HL-60 (cell line): ENCODE results near the gene IZUMO1.

ENCODE experiments used
- DNase-seq, 2 experiments: peaks; one replicate each; pipeline ENCODE4 v3.0.0-alpha.2; 2010 to 2020; ENCODE audit warnings: low read depth in 1 of 2, low spot score in 1 of 2
- H3K27ac ChIP-seq: fragments of 250-450 bp; sonication (Bioruptor Pico); replicated peaks from 2 replicates; pipeline ENCODE4 v1.5.1; 2020; ENCODE audit warnings: mild to moderate bottlenecking, moderate library complexity
- H3K27me3 ChIP-seq: fragments of 250-450 bp; sonication (Bioruptor Pico); 2 replicates; pipeline ENCODE4 v1.5.1; 2021; ENCODE audit warnings: mild to moderate bottlenecking, moderate library complexity; ENCODE audit not compliant: insufficient read depth, poor library complexity, severe bottlenecking
- H3K4me3 ChIP-seq: replicated peaks from 2 replicates; pipeline ENCODE4 v1.5.1; 2011; ENCODE audit warnings: mild to moderate bottlenecking, control low read depth, low read length; ENCODE audit not compliant: insufficient read depth
- GABPA ChIP-seq: IDR thresholded peaks from 2 replicates; pipeline ENCODE4 v1.6.1; 2012; ENCODE audit warnings: low read depth
- POLR2AphosphoS5 ChIP-seq: IDR thresholded peaks from 2 replicates; pipeline ENCODE4 v1.6.1; 2012; ENCODE audit warnings: low read depth
- SPI1 ChIP-seq: IDR thresholded peaks from 2 replicates; pipeline ENCODE4 v1.6.1; 2012; ENCODE audit warnings: low read depth, mild to moderate bottlenecking, borderline replicate concordance
- TF ChIP-seq, protein P1 (sequence below): IDR thresholded peaks from one replicate; pipeline ENCODE4 v1.5.1; 2011; ENCODE audit warnings: low read length, control low read depth, inconsistent platforms; ENCODE audit not compliant: insufficient read depth
- TF ChIP-seq, protein P2 (sequence below): IDR thresholded peaks from 2 replicates; pipeline ENCODE4 v1.6.1; 2012; ENCODE audit warnings: low read depth; ENCODE audit not compliant: insufficient replicate concordance

The IZUMO1 gene

DNA sequence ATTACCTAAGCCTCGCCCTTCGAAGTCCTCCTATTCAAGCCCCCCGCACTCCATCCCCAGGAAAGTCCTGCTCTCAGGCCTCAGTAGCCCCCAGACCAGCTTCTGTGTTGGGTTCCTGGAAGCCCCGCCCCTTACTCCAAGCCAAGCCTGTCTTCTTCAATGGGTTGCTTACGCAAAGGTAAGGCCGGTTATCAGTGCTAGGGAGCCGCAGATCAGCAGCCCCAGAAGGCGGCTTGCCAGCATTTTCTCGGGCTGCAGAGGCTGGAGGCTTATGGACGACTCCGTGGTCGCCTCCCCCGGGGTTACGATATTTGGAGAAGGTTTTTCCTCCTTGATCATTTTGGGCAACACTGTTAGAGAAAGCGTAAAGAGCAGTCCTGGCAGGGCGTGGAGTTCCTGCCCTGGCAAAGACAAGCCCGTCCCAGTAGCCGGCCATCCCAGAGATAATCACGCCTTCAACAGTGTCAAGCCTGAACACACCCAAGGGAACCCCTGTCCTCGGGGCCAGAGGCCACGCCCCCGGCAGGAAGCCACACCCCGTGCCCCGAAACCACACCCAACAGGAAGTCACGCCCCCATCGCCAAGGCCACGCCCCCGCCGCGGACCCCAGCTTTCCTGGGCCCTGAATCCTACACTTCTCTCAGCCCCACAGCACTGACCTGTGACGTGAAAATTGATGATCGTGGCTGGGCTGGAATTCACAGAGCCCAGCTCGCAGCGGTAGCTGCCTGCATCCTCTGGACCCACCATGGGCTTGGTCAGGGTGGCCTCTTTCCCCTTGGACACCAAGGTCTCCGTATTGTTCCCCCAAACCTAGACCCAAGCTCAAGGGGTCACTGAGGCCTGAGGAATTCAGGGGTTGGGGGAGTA is 5.3 kb downstream of the IZUMO1 start:
- no peak for DNase-seq

DNA sequence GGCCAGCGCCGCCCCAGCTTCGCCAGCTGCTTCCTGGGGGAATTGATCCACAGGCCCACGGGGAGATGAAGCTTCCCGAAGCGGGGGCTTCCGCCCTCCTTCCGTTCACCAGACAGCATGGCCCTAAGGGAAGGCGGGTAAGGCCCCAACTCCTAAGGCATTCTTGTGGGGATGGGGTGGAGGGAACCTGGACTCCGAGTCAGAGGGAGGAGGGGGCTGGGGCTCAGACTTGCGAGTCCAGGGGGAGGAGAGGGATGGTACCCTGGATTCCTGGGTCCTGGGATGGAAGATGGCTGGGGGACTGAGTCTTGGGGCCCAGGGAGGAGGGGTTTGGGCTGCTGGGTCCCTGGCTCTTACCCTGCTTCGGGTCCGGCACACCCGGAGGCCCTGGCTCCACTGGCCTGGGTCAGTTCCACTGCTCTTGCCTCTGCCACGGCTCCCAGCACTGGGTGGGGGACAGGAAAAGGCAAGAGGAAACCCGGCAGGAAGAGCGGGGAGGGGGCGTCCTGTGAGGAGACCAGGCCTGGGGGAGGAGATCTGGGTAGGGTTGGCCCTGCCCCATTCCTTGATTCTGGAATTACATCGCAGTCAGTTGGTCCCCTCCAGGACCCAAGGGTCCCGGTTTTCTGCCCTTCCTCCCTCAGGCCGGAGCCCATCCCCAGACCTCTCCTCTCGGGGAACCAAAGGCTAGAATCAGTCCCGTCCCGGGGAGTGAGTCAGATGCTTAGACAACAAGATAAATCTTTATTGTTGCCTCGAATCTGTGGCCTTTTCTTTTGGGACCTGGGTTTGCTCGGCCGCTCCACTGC is 6.3 kb downstream of the IZUMO1 start, which contains the start of gene RASIP1:
Gene RASIP1, minus strand, starts transcription at position 447 of the 809 bp plus-strand sequence. Its CDS starts 328 bp downstream, at position 119.
- H3K27me3 ChIP-seq, result peaks cover 8% of the 10 kb centered on the region
- H3K27ac ChIP-seq, result no peak within 1 kb of the TSS
- no peak for TF ChIP-seq GABPA
- TF ChIP-seq, protein P1, sequence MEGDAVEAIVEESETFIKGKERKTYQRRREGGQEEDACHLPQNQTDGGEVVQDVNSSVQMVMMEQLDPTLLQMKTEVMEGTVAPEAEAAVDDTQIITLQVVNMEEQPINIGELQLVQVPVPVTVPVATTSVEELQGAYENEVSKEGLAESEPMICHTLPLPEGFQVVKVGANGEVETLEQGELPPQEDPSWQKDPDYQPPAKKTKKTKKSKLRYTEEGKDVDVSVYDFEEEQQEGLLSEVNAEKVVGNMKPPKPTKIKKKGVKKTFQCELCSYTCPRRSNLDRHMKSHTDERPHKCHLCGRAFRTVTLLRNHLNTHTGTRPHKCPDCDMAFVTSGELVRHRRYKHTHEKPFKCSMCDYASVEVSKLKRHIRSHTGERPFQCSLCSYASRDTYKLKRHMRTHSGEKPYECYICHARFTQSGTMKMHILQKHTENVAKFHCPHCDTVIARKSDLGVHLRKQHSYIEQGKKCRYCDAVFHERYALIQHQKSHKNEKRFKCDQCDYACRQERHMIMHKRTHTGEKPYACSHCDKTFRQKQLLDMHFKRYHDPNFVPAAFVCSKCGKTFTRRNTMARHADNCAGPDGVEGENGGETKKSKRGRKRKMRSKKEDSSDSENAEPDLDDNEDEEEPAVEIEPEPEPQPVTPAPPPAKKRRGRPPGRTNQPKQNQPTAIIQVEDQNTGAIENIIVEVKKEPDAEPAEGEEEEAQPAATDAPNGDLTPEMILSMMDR, result no peak
- TF ChIP-seq, protein P2, sequence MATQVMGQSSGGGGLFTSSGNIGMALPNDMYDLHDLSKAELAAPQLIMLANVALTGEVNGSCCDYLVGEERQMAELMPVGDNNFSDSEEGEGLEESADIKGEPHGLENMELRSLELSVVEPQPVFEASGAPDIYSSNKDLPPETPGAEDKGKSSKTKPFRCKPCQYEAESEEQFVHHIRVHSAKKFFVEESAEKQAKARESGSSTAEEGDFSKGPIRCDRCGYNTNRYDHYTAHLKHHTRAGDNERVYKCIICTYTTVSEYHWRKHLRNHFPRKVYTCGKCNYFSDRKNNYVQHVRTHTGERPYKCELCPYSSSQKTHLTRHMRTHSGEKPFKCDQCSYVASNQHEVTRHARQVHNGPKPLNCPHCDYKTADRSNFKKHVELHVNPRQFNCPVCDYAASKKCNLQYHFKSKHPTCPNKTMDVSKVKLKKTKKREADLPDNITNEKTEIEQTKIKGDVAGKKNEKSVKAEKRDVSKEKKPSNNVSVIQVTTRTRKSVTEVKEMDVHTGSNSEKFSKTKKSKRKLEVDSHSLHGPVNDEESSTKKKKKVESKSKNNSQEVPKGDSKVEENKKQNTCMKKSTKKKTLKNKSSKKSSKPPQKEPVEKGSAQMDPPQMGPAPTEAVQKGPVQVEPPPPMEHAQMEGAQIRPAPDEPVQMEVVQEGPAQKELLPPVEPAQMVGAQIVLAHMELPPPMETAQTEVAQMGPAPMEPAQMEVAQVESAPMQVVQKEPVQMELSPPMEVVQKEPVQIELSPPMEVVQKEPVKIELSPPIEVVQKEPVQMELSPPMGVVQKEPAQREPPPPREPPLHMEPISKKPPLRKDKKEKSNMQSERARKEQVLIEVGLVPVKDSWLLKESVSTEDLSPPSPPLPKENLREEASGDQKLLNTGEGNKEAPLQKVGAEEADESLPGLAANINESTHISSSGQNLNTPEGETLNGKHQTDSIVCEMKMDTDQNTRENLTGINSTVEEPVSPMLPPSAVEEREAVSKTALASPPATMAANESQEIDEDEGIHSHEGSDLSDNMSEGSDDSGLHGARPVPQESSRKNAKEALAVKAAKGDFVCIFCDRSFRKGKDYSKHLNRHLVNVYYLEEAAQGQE, result no peak
- no peak for TF ChIP-seq POLR2AphosphoS5
- no peak for TF ChIP-seq SPI1
- H3K4me3 ChIP-seq, result no peak within 1 kb of the TSS
- no peak for DNase-seq

More for the DNA sequence above, 5.3 kb downstream of the IZUMO1 start:
- Histone ChIP-seq H3K4me3 (no peak overlapping the region), H3K27me3 (peaks cover 8% of the 10 kb centered on the region), H3K27ac (no peak overlapping the region)
- TF ChIP-seq, protein P1, result no peak
- TF ChIP-seq, protein P2, result no peak
- TF ChIP-seq SPI1 (no peak), POLR2AphosphoS5 (no peak), GABPA (no peak)

DNA sequence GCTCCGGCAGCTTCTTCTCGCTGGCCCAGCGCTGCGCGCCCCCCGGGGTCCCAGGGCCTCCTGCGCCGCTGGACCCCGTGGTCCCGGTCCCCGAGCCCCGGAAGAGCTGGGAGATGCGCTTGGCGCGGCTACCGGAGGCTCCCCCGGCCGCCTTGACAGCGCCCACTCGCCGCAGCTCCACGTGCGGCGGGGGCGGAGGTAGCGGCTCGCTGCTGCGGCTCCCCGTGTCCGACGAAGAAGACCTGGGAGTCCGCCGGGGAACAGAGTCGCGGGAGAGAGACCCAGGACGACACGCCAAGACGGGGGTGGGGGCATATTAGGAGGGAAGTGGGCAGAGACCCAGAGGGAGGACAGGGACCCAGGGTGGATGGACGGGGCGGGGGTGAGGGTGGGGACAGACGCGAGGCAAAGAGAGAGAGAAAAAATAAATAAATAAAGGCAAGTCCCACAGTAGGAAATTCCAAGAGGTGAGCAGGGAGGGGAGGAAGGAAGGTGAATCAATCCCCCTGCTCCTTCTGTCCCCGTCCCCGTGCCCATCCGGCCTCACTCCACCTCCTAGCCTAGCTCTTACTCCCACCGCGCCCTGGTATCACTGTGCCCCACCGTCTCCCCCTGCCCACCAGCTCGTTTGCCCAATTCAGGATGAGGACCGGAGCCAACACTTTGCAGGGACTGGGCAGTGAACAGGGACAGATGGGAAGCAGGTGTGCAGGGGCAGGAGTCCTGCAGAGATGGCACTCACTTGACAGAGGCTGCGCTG is 7.1 kb downstream of the IZUMO1 start:
- Histone ChIP-seq H3K27ac (no peak overlapping the region), H3K4me3 (no peak overlapping the region), H3K27me3 (peaks cover 8% of the 10 kb centered on the region)
- DNase-seq, result no peak
- TF ChIP-seq, protein P1, result no peak
- TF ChIP-seq GABPA, result no peak
- TF ChIP-seq, protein P2, result no peak
